Kidney (tissue), 14 donors: ENCODE results near the gene EFHD2. TPM values are rescaled to one million over a fixed set of nuclear protein-coding genes. Genes with fewer than 3 reads are reported as not detected.

Experiments
- DNase-seq, 5 donors: peaks; one replicate each; pipeline ENCODE4 v3.0.0-alpha.2; 2013 to 2020
- FAIRE-seq: peaks from 2 replicates; lab custom pipeline; 2012; peaks lifted over from hg19 to GRCh38; lab: Jason Lieb, UNC
- H3K27ac ChIP-seq, 2 donors: one replicate each; pipeline ENCODE4 v1.7.0; 2013; ENCODE audit warnings: low read depth in 2 of 2, low read length in 2 of 2, inconsistent platforms in 1 of 2
- H3K27me3 ChIP-seq: one replicate; pipeline ENCODE4 v1.7.1; 2013; ENCODE audit warnings: low read length, inconsistent platforms; ENCODE audit not compliant: control insufficient read depth, insufficient read depth
- H3K36me3 ChIP-seq, 3 donors: one replicate each; pipeline versions ENCODE4 v1.7.0 to v1.7.1; 2013; ENCODE audit warnings: low read length in 3 of 3, control low read depth in 1 of 3, inconsistent platforms in 1 of 3; ENCODE audit not compliant: insufficient read depth in 3 of 3, control insufficient read depth in 2 of 3
- H3K4me1 ChIP-seq, 3 donors: one replicate each; pipeline versions ENCODE4 v1.7.0 to v1.7.1; 2013; ENCODE audit warnings: low read length in 3 of 3, inconsistent platforms in 1 of 3, low read depth in 1 of 3; ENCODE audit not compliant: control insufficient read depth in 2 of 3, insufficient read depth in 2 of 3
- H3K4me3 ChIP-seq, 3 donors: one replicate each; pipeline versions ENCODE4 v1.7.0 to v1.8.1; 2013; ENCODE audit warnings: low read length in 3 of 3, control low read depth in 1 of 3, inconsistent platforms in 1 of 3
- H3K9ac ChIP-seq, 3 donors: one replicate each; pipeline versions ENCODE4 v1.7.0 to v1.7.1; 2013; ENCODE audit warnings: low read length in 3 of 3, control low read depth in 1 of 3, inconsistent platforms in 1 of 3
- H3K9me3 ChIP-seq, 3 donors: one replicate each; pipeline versions ENCODE4 v1.7.0 to v1.7.1; 2013; ENCODE audit warnings: low read length in 3 of 3, control low read depth in 1 of 3, inconsistent platforms in 1 of 3; ENCODE audit not compliant: control insufficient read depth in 2 of 3, insufficient read depth in 1 of 3
- intact Hi-C: fragments of 100-400 bp; cut with DNase I; formaldehyde crosslinking; loops from one replicate; pipeline ENCODE4 v1.11.1; 2022
- polyA plus RNA-seq: library from polyadenylated mRNA; stranded (reverse); fragments of 350-450 nt; fragmentation: Illumina TruSeq; extraction: RNeasy Lipid Tissue Mini Kit (QIAGEN cat#74804); gene quantifications from one replicate; pipeline ENCODE4 v1.2.3, GENCODE V29; 2014; ENCODE audit warnings: low read depth, low replicate concordance; ENCODE audit not compliant: insufficient read depth
- total RNA-seq: library from RNA; stranded (reverse); fragmentation: NEBNext Ultra II Directional; extraction: Animal tissue kit (Norgen Biotek cat#: 25700); gene quantifications from one replicate; pipeline ENCODE4 v1.2.1, GENCODE V29; 2021
- TF ChIP-seq, protein P1 (sequence below): IDR thresholded peaks from 3 replicates; pipeline ENCODE4 v1.5.1; 2012; ENCODE audit warnings: mild to moderate bottlenecking, moderate library complexity, borderline replicate concordance; ENCODE audit not compliant: insufficient read depth; ENCODE audit errors: extremely low read depth
- donor health status: control.
- donor health status: control.
- donor health status: control.
- donor health status: control.
- donor health status: control.
- donor health status: DM: yes; HTN: yes; CAD: no.
- donor health status: Normal renal cell carcinoma (clear cell type).

The EFHD2 gene
- total and polyA plus RNA-seq, 2 donors from 2014 or later = 20.2 to 37.5 TPM

GRCh38 chr1:15446212-15446611, 36.5 kb downstream of the EFHD2 start:
- no peaks in the 10 kb centered on the region for H3K9me3 ChIP-seq
- FAIRE-seq (no peak), DNase-seq (no peak)
- no peak overlapping the region for H3K27ac ChIP-seq
- H3K4me3 ChIP-seq = no peak overlapping the region
- H3K36me3 ChIP-seq = no peaks in the 10 kb centered on the region
- no peaks in the 10 kb centered on the region for H3K27me3 ChIP-seq
- no peaks in the 10 kb centered on the region for H3K4me1 ChIP-seq
- no peak overlapping the region for H3K9ac ChIP-seq
- TF ChIP-seq, protein P1, sequence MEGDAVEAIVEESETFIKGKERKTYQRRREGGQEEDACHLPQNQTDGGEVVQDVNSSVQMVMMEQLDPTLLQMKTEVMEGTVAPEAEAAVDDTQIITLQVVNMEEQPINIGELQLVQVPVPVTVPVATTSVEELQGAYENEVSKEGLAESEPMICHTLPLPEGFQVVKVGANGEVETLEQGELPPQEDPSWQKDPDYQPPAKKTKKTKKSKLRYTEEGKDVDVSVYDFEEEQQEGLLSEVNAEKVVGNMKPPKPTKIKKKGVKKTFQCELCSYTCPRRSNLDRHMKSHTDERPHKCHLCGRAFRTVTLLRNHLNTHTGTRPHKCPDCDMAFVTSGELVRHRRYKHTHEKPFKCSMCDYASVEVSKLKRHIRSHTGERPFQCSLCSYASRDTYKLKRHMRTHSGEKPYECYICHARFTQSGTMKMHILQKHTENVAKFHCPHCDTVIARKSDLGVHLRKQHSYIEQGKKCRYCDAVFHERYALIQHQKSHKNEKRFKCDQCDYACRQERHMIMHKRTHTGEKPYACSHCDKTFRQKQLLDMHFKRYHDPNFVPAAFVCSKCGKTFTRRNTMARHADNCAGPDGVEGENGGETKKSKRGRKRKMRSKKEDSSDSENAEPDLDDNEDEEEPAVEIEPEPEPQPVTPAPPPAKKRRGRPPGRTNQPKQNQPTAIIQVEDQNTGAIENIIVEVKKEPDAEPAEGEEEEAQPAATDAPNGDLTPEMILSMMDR = no peak
- intact Hi-C loops = no loop called here

DNA sequence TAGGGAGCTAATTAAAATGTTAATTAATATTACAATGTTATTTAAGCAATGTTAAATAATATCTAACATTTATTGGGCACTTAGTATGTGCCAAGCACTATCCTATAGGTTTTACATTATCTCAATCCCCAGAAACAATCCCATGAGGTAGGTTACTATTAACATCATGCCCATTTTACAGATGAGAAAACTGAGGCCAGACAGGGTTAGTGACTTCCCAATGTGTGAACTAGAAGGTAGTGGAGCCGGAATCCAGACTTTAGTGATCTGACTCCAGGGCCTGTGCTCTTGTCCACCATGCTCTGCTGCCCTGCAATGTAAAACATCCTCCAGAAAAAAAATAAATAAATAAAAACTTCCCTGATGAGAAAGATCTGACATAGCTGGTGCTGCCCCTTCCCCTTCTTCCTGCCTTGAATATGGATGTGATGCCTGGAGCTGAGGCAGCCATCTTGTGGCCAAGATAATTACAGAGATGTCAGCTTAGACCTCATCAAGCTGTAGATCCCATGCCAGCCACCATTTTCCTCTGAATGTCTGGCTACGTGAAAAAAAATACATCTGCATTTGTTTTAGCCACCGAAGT, 39.3 kb downstream of the EFHD2 start:
- Histone ChIP-seq H3K36me3 (no peaks in the 10 kb centered on the region), H3K4me1 (no peaks in the 10 kb centered on the region), H3K9me3 (no peaks in the 10 kb centered on the region), H3K27ac (no peak overlapping the region), H3K9ac (no peak overlapping the region), H3K4me3 (no peak overlapping the region), H3K27me3 (no peaks in the 10 kb centered on the region)
- FAIRE-seq (no peak), DNase-seq (no peak)
- TF ChIP-seq, protein P1 = no peak
- intact Hi-C loops = no loop called here

DNA sequence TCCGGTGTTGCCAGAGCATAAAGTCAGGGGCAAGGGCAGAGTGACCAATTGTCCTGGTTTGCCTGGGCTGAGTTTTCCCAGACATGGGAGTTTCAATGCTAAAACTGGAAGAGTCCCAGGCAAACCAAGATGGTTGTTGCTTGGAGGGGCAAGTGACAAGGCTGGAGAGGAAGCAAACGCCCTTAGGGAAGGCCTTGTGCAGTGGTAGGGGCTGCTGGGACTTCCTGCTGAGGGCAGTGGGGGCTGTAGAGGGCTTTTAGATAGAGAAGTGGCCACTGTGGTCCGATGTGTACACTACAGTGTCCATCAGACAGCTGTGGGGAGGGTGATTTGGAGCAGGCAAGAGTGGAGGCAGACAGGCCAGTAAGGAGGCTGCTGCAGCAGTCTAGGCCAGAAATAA, 39.9 kb downstream of the EFHD2 start:
- Histone ChIP-seq H3K4me1 (no peaks in the 10 kb centered on the region), H3K9ac (no peak overlapping the region), H3K27me3 (no peaks in the 10 kb centered on the region), H3K27ac (no peak overlapping the region), H3K9me3 (no peaks in the 10 kb centered on the region), H3K4me3 (no peak overlapping the region), H3K36me3 (no peaks in the 10 kb centered on the region)
- DNase-seq (no peak), FAIRE-seq (no peak)
- TF ChIP-seq, protein P1 = no peak
- intact Hi-C loops = no loop called here
